ENCODE results near the gene HNRNPDL. TPM values are rescaled to one million over a fixed set of nuclear protein-coding genes. Genes with fewer than 3 reads are reported as not detected.

The HNRNPDL gene
- total and polyA plus RNA-seq, 2 of the 13 experiments (the other 11 are each of a cell fraction or from before 2014, with no cell fraction given): 167 to 414 TPM

DNA sequence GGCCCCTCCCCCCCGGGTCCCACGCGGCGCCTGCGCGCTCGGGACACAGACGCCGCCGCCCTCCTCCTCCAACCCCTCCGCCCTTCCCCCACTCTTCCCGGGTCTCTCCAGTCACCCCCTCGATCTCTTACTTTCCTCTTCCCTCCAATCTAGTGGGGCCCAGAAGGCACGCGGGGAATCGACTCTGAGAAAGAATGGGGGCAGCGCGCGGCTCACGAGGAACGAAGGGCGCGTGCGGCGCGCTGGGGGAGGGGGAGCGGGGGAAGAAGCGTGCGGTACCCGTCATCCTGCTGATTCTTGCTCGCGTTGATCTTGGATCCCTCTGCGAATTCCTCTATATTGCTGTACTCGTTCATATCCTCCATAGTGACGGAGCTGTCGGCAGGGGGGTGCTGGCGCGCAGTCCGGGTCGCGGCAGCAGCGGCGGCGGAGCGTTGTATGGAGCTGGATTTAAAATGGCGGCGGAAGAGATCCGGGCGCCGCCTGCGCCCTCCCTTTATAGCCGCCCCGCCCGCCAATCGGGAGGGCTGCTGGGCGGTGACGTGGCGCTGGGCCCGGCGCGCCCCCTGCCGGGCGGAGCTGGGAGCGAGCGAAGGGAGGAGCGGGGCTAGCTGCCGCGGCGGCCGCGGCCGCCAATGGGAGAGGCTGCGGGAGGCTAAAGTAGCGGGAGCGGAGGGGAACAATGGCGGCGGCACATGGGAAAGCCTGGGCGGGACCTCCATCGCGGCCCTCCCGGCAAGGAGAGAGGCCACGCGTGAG lies 1.1 kb downstream of the HNRNPDL start (continued):
- TF ChIP-seq, protein P1, sequence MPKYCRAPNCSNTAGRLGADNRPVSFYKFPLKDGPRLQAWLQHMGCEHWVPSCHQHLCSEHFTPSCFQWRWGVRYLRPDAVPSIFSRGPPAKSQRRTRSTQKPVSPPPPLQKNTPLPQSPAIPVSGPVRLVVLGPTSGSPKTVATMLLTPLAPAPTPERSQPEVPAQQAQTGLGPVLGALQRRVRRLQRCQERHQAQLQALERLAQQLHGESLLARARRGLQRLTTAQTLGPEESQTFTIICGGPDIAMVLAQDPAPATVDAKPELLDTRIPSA (CRISPR knock-in tag; IDR thresholded peaks at IDR 0.05; ENCODE audit: borderline replicate concordance): peak; percentile 6; the same call in 1 of the 2 replicates
- TF ChIP-seq KLF9 (CRISPR knock-in tag; IDR thresholded peaks at IDR 0.05; ENCODE audit: low read depth): no peak
- TF ChIP-seq TP53 (CRISPR knock-in tag; conservative IDR thresholded peaks at IDR 0.05): no peak
- peak; percentile 38; the same call in 2 of the 3 replicates for TF ChIP-seq MXI1 (IDR thresholded peaks at IDR 0.05; ENCODE audit: borderline replicate concordance, low read depth, low read length)
- TF ChIP-seq ZNF10 (CRISPR knock-in tag; IDR thresholded peaks at IDR 0.05; ENCODE audit: borderline replicate concordance, low read depth): no peak
- TF ChIP-seq ZNF672 (CRISPR knock-in tag; IDR thresholded peaks at IDR 0.05): 0 out of 2 replicates have a peak, but pooled peaks have one; percentile 66
- TF ChIP-seq ZNF282 (IDR thresholded peaks at IDR 0.05; ENCODE audit: partially characterized antibody): no peak
- TF ChIP-seq ZFP82 (CRISPR knock-in tag; IDR thresholded peaks at IDR 0.05; ENCODE audit: borderline replicate concordance): no peak; the same call in 1 of the 2 replicates
- peak; percentile 52 for TF ChIP-seq ZNF121 (CRISPR knock-in tag; IDR thresholded peaks at IDR 0.05)
- no peak for TF ChIP-seq NRL (CRISPR knock-in tag; IDR thresholded peaks at IDR 0.05; ENCODE audit: borderline replicate concordance)
- TF ChIP-seq, protein P2, sequence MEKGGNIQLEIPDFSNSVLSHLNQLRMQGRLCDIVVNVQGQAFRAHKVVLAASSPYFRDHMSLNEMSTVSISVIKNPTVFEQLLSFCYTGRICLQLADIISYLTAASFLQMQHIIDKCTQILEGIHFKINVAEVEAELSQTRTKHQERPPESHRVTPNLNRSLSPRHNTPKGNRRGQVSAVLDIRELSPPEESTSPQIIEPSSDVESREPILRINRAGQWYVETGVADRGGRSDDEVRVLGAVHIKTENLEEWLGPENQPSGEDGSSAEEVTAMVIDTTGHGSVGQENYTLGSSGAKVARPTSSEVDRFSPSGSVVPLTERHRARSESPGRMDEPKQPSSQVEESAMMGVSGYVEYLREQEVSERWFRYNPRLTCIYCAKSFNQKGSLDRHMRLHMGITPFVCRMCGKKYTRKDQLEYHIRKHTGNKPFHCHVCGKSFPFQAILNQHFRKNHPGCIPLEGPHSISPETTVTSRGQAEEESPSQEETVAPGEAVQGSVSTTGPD (CRISPR knock-in tag; IDR thresholded peaks at IDR 0.05): 0 out of 2 replicates have a peak, but pooled peaks have one; percentile 11
- TF ChIP-seq KAT2B (IDR thresholded peaks at IDR 0.05; ENCODE audit: borderline replicate concordance, low read depth, low read length): no peak
- TF ChIP-seq CEBPB (IDR thresholded peaks at IDR 0.05; ENCODE audit: borderline replicate concordance, low read depth, low read length): no peak
- no peak for TF ChIP-seq ZNF136 (CRISPR knock-in tag; IDR thresholded peaks at IDR 0.05; ENCODE audit: low read depth)
- no peak for TF ChIP-seq MAFK (conservative IDR thresholded peaks at IDR 0.05 in 1 of 2, IDR thresholded peaks at IDR 0.05 in 1 of 2; ENCODE audit: low read length in 2 of 2)
- no peak for TF ChIP-seq MIXL1 (CRISPR knock-in tag; IDR thresholded peaks at IDR 0.05)
- TF ChIP-seq SP140L (CRISPR knock-in tag; IDR thresholded peaks at IDR 0.05; ENCODE audit: borderline replicate concordance): no peak
- TF ChIP-seq ZNF383 (CRISPR knock-in tag; IDR thresholded peaks at IDR 0.05; ENCODE audit: borderline replicate concordance): no peak
- TF ChIP-seq GLMP (CRISPR knock-in tag; IDR thresholded peaks at IDR 0.05; ENCODE audit: borderline replicate concordance): no peak
- TF ChIP-seq KLF11 (CRISPR knock-in tag; IDR thresholded peaks at IDR 0.05): no peak
- TF ChIP-seq, protein P3, sequence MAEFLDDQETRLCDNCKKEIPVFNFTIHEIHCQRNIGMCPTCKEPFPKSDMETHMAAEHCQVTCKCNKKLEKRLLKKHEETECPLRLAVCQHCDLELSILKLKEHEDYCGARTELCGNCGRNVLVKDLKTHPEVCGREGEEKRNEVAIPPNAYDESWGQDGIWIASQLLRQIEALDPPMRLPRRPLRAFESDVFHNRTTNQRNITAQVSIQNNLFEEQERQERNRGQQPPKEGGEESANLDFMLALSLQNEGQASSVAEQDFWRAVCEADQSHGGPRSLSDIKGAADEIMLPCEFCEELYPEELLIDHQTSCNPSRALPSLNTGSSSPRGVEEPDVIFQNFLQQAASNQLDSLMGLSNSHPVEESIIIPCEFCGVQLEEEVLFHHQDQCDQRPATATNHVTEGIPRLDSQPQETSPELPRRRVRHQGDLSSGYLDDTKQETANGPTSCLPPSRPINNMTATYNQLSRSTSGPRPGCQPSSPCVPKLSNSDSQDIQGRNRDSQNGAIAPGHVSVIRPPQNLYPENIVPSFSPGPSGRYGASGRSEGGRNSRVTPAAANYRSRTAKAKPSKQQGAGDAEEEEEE (CRISPR knock-in tag; IDR thresholded peaks at IDR 0.05; ENCODE audit: borderline replicate concordance): no peak
- TF ChIP-seq PAWR (CRISPR knock-in tag; IDR thresholded peaks at IDR 0.05; ENCODE audit: borderline replicate concordance): no peak
- no peak for TF ChIP-seq ZKSCAN1 (IDR thresholded peaks at IDR 0.05; ENCODE audit: low read length)
- TF ChIP-seq, protein P4, sequence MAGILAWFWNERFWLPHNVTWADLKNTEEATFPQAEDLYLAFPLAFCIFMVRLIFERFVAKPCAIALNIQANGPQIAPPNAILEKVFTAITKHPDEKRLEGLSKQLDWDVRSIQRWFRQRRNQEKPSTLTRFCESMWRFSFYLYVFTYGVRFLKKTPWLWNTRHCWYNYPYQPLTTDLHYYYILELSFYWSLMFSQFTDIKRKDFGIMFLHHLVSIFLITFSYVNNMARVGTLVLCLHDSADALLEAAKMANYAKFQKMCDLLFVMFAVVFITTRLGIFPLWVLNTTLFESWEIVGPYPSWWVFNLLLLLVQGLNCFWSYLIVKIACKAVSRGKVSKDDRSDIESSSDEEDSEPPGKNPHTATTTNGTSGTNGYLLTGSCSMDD (CRISPR knock-in tag; IDR thresholded peaks at IDR 0.05): no peak
